Nephron progenitor cell (in vitro differentiated cells): Measurements from ENCODE around the gene NR2F1.

Source experiments
- DNase-seq: peaks from one replicate; pipeline ENCODE4 v3.0.0; 2021
- H3K27ac Mint-ChIP-seq: 2 replicates; pipeline ENCODE4 v1.8.0; 2021; ENCODE audit warnings: mild to moderate bottlenecking, moderate library complexity, mixed read lengths
- H3K27me3 Mint-ChIP-seq: 2 replicates; pipeline ENCODE4 v1.8.0; 2021; ENCODE audit warnings: mild to moderate bottlenecking, low read depth, mixed read lengths; ENCODE audit not compliant: poor library complexity
- H3K36me3 Mint-ChIP-seq: 2 replicates; pipeline ENCODE4 v1.8.0; 2021; ENCODE audit warnings: low read depth, mixed read lengths
- H3K4me1 Mint-ChIP-seq: 2 replicates; pipeline ENCODE4 v1.8.0; 2021; ENCODE audit warnings: mixed read lengths
- H3K4me3 Mint-ChIP-seq: 2 replicates; pipeline ENCODE4 v1.8.0; 2021; ENCODE audit warnings: mild to moderate bottlenecking, moderate library complexity, mixed read lengths
- H3K9me3 Mint-ChIP-seq: 2 replicates; pipeline ENCODE4 v1.8.0; 2021; ENCODE audit warnings: mild to moderate bottlenecking, moderate library complexity, mixed read lengths
- CTCF ChIP-seq: fragments of 200-600 bp; sonication (generic); IDR thresholded peaks from 2 replicates; pipeline ENCODE4 v1.5.0; 2021; ENCODE audit warnings: antibody characterized with exemption

The NR2F1 gene

GRCh38 chr5:93607367-93608258, 24.6 kb downstream of the NR2F1 start:
- Mint-ChIP-seq H3K4me1 (peaks cover 76% of the 10 kb centered on the region), H3K27me3 (no peaks in the 10 kb centered on the region), H3K36me3 (no peaks in the 10 kb centered on the region), H3K9me3 (no peaks in the 10 kb centered on the region), H3K4me3 (peak overlapping the region; percentile 75), H3K27ac (no peak overlapping the region)
- DNase-seq, result no peak
- TF ChIP-seq CTCF, result peak; percentile 48

- no peak for DNase-seq
- no peak overlapping the region for H3K27ac Mint-ChIP-seq
- H3K4me1 Mint-ChIP-seq, result peaks cover 74% of the 10 kb centered on the region
- no peaks in the 10 kb centered on the region for H3K27me3 Mint-ChIP-seq
- H3K4me3 Mint-ChIP-seq, result no peak overlapping the region
- H3K36me3 Mint-ChIP-seq, result no peaks in the 10 kb centered on the region
- no peaks in the 10 kb centered on the region for H3K9me3 Mint-ChIP-seq
- TF ChIP-seq CTCF, result no peak
Observed at GRCh38 chr5:93608855-93609254, 25.8 kb downstream of the NR2F1 start.

DNA sequence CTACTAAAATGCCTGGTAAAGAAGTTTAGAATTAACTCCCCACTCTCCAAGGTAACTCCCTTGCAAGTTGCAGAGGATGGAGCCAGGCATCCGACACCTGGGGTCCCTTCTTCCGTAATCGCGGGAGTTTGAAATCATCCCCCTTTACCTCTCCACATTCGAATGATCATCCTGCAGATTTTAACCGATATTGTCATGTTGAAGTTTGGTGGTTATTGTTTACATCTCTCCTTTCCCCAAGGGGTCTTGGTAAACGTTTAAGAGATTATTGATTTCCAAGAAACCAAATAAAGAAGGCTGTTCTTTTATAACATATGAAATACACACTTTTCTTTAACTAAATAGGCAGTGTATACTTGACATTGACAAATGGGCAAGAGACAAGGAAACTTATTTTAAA, 26.7 kb downstream of the NR2F1 start:
- Mint-ChIP-seq H3K9me3 (no peaks in the 10 kb centered on the region), H3K4me1 (peaks cover 67% of the 10 kb centered on the region)

GRCh38 chr5:93610581-93611272, 27.7 kb downstream of the NR2F1 start:
- Mint-ChIP-seq H3K4me1 (peaks cover 58% of the 10 kb centered on the region), H3K27ac (peak overlapping the region; percentile 11), H3K27me3 (no peaks in the 10 kb centered on the region), H3K9me3 (no peaks in the 10 kb centered on the region), H3K36me3 (no peaks in the 10 kb centered on the region), H3K4me3 (no peak overlapping the region)
- DNase-seq, result no peak
- TF ChIP-seq CTCF, result no peak

More for the DNA sequence above, 26.7 kb downstream of the NR2F1 start:
- no peak for DNase-seq
- Mint-ChIP-seq H3K36me3 (no peaks in the 10 kb centered on the region), H3K27ac (no peak overlapping the region), H3K4me3 (no peak overlapping the region), H3K27me3 (no peaks in the 10 kb centered on the region)
- no peak for TF ChIP-seq CTCF

DNA sequence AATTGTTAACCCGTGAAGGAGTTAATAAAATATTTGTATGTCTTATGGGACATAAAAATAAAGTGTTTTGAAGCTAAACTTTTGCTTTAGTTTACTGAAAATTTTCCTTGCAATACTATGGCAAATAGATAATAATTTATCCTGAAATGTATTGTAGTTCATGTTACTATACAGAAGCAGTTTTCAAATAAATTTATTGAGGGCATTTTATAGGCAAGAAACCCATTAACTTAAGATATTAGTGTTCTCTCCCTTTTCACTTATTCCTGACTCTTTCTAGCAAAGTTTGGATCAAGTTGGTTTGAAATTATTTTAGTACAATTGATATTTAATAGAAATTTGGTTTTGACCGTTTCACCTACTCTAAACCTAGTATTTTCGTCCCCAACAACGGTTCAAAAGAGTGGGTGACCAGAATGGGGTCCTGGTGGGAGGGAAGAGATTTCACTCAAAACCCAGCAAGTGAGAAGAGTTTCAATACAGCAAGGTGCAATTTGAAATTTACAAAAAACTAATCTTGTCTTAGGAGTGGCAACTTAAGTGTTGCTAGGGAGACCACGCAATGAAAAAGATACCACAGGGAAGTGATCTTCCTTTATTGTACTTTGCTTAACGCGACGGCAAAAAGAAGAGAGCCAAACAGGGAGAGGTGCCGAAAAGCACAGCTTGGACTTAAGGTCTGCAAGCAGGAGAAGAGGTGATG, 28.4 kb downstream of the NR2F1 start:
- TF ChIP-seq CTCF, result no peak
- Mint-ChIP-seq H3K27me3 (no peaks in the 10 kb centered on the region), H3K4me1 (peaks cover 51% of the 10 kb centered on the region), H3K4me3 (peak overlapping the region; percentile 59), H3K9me3 (no peaks in the 10 kb centered on the region), H3K27ac (no peak overlapping the region), H3K36me3 (no peaks in the 10 kb centered on the region)
- DNase-seq, result no peak
